K562 (cell line): ENCODE results near the gene NBEAL2. TPM values are rescaled to one million over a fixed set of nuclear protein-coding genes. Genes with fewer than 3 reads are reported as not detected.
A peak's percentile ranks its signal among the peaks of the same experiment; 100 is the strongest.

Experiments used
- ATAC-seq: fragments of 200-7000 bp; cut with Tn5 transposase; 3 replicates; pipeline ENCODE4 v1.9.1; 2020; ENCODE audit warnings: moderate library complexity
- BruUV-seq: library from RNA; stranded (reverse); fragments of 400-500 nt; replicated peaks from 2 replicates; lab custom pipeline; 2021; lab: Mats Ljungman, UMichigan
- CTCF ChIA-PET: fragments of 300-600 bp; formaldehyde crosslinking; extraction: SDS; loops from one replicate; lab custom pipeline; 2021; ENCODE audit warnings: low intra/inter-chr PET ratio; lab: Yijun Ruan, JAX
- POLR2A ChIA-PET: fragments of 300-600, 350-650 bp; sonication (Branson Sonifier 250); formaldehyde crosslinking; extraction: SDS; loops from one replicate; lab custom pipeline; 2021; ENCODE audit warnings: antibody characterized with exemption, inconsistent platforms; lab: Yijun Ruan, JAX
- DNase-seq, 4 experiments: peaks; one replicate each; pipeline versions ENCODE4 v3.0.0 to v3.0.0-alpha.2; 2011 to 2018; ENCODE audit warnings: low spot score in 3 of 4, mixed read lengths in 3 of 4; ENCODE audit errors: extremely low read depth in 1 of 4
- FAIRE-seq: peaks from 2 replicates; lab custom pipeline; 2011; peaks lifted over from hg19 to GRCh38; lab: Jason Lieb, UNC
- H2AFZ ChIP-seq: 2 replicates; pipeline ENCODE4 v1.6.0; 2011; ENCODE audit warnings: low read depth, low read length, control low read depth, inconsistent platforms
- H3K27ac ChIP-seq: fragments of 200-600 bp; 3 replicates; pipeline ENCODE4 v1.8.0; 2011; ENCODE audit warnings: low read depth, mild to moderate bottlenecking, control low read depth, inconsistent platforms, low read length, moderate library complexity, mixed read lengths; ENCODE audit errors: extremely low read depth
- H3K27me3 ChIP-seq, 2 experiments: fragments of 300-600 bp in 1 of 2; 2 replicates in 1 of 2; 3 replicates in 1 of 2; pipeline versions ENCODE4 v1.6.0 to v1.8.0; 2011; ENCODE audit warnings: inconsistent platforms in 2 of 2, low read length in 2 of 2, mild to moderate bottlenecking in 1 of 2, mixed read lengths in 1 of 2, moderate library complexity in 1 of 2; ENCODE audit not compliant: control insufficient read depth in 2 of 2, insufficient read depth in 2 of 2
- H3K36me3 ChIP-seq: fragments of 300-600 bp; 3 replicates; pipeline ENCODE4 v1.8.0; 2011; ENCODE audit warnings: mild to moderate bottlenecking, low read length, inconsistent platforms; ENCODE audit not compliant: control insufficient read depth, insufficient read depth
- H3K4me1 ChIP-seq, 2 experiments: fragments of 200-600 bp in 1 of 2; replicated peaks in 1 of 2; 2 replicates in 1 of 2; 3 replicates in 1 of 2; pipeline versions ENCODE4 v1.5.1 to v1.8.0; 2011; ENCODE audit warnings: inconsistent platforms in 2 of 2, low read length in 2 of 2, mild to moderate bottlenecking in 1 of 2, mixed read lengths in 1 of 2, moderate library complexity in 1 of 2; ENCODE audit not compliant: control insufficient read depth in 2 of 2, insufficient read depth in 2 of 2
- H3K4me2 ChIP-seq: 2 replicates; pipeline ENCODE4 v1.6.1; 2011; ENCODE audit warnings: low read length, control low read depth, inconsistent platforms, mixed read lengths; ENCODE audit not compliant: insufficient read depth
- H3K4me3 ChIP-seq: fragments of 200-600 bp; sonication (generic), shearing (Covaris generic); 2 replicates; pipeline ENCODE4 v1.5.1; 2016; ENCODE audit warnings: control low read depth, inconsistent platforms
- H3K79me2 ChIP-seq: fragments of 200-600 bp; 3 replicates; pipeline ENCODE4 v1.8.0; 2011; ENCODE audit warnings: low read length, inconsistent platforms; ENCODE audit not compliant: control insufficient read depth, insufficient read depth
- H3K9ac ChIP-seq, 2 experiments: 2 replicates each; pipeline versions ENCODE4 v1.6.0 to v1.6.1; 2011; ENCODE audit warnings: low read depth in 2 of 2, low read length in 2 of 2, control low read depth in 1 of 2, inconsistent platforms in 1 of 2, mild to moderate bottlenecking in 1 of 2, mixed read lengths in 1 of 2; ENCODE audit not compliant: insufficient read depth in 1 of 2
- H3K9me1 ChIP-seq: one replicate; pipeline ENCODE4 v1.6.0; 2011; ENCODE audit warnings: inconsistent platforms, mild to moderate bottlenecking, low read length, moderate library complexity; ENCODE audit not compliant: control insufficient read depth, insufficient read depth
- H3K9me3 ChIP-seq: replicated peaks from 2 replicates; pipeline ENCODE4 v1.5.1; 2011; ENCODE audit warnings: low read depth, low read length, inconsistent platforms; ENCODE audit not compliant: control insufficient read depth, insufficient read depth
- H4K20me1 ChIP-seq: replicated peaks from 2 replicates; pipeline ENCODE4 v1.6.1; 2011; ENCODE audit warnings: low read length, inconsistent platforms, mixed read lengths; ENCODE audit not compliant: control insufficient read depth, insufficient read depth
- POLR2G ChIP-seq: fragments of 200-400 bp; formaldehyde crosslinking; IDR thresholded peaks from 2 replicates; pipeline ENCODE4 v1.6.1; 2017; ENCODE audit warnings: low read depth, mild to moderate bottlenecking, antibody characterized with exemption, low read length, moderate library complexity
- RBFOX2 ChIP-seq: fragments of 200-400 bp; formaldehyde crosslinking; IDR thresholded peaks from 2 replicates; pipeline ENCODE4 v1.6.1; 2017; ENCODE audit warnings: low read depth, mild to moderate bottlenecking, low read length, moderate library complexity
- ZC3H4 ChIP-seq: sonication (generic); formaldehyde crosslinking; IDR thresholded peaks from 2 replicates; pipeline ENCODE4 v1.9.0; 2021; ENCODE audit warnings: missing genetic modification reagents, borderline replicate concordance
- WGBS: fragments of 100-300 bp; shearing (Covaris generic); methylation state at CpG from one replicate; pipeline ENCODE4 v1.1.6; 2016; ENCODE audit warnings: low coverage, mixed read lengths; ENCODE audit not compliant: insufficient coverage; ENCODE audit errors: missing lambda C conversion rate; 5-methylcytosine and 5-hydroxymethylcytosine counted together
- in situ Hi-C: fragments of 300-500 bp; cut with MboI; formaldehyde crosslinking; loops from 4 replicates; pipeline ENCODE4 v1.15.0; 2018; ENCODE audit warnings: inconsistent platforms, mixed read lengths
- intact Hi-C: fragments of 100-400 bp; cut with micrococcal nuclease; formaldehyde crosslinking; loops from 2 replicates; pipeline ENCODE4 v1.14.2; 2022
- polyA plus RNA-seq, 8 experiments: library from polyadenylated mRNA; depleted of rRNA in 4 of 8; stranded (reverse) in 5 of 8; unstranded in 3 of 8; fragments of >200 nt; fragmentation: Nextera tagmentation in 2 of 8; fragmentation: Illumina TruSeq in 1 of 8; extraction: Ambion mirVana in 2 of 8; extraction: Trizol in 1 of 8; gene quantifications; 2 replicates each; pipeline versions ENCODE4 v1.2.1 to v1.2.3, GENCODE V29; 2011 to 2014; ENCODE audit warnings: inconsistent platforms in 1 of 8, missing spikeins in 1 of 8
- total RNA-seq, 7 experiments: library from RNA; depleted of rRNA in 6 of 7; stranded (reverse); fragments of >200 nt in 6 of 7; fragmentation: Illumina TruSeq in 2 of 7; extraction: Trizol in 2 of 7; gene quantifications; 2 replicates each; pipeline versions ENCODE4 v1.2.1 to v1.2.3, GENCODE V29; 2011 to 2021; ENCODE audit warnings: low replicate concordance in 1 of 7

NBEAL2 gene
- total and polyA plus RNA-seq, 9 of the 15 experiments (the other 6 are each of a cell fraction or from before 2014, with no cell fraction given), result 0.06 to 114 (median 29.6) TPM

DNA sequence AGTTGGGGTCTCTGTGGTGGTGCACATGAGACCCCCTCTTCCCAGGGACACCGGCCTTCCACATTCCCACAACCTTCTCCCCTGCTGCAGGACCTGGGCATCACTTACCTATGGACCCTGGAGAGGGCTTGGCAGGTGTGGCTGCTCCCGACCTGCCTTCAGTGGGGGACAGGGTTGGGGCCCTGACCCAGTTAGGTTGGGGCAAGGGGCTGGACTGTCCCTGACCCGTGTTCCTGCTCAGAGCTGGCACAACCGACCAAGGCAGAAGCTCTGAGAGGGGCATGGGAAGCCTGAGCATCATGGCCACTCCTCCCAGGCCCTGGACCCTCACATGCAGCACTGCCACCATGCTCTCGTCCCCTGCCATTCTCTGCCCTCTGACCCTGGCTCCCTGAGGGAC lies 6.1 kb downstream of the NBEAL2 start:
- Histone ChIP-seq H3K9me3 (no peaks in the 10 kb centered on the region), H2AFZ (no peak overlapping the region), H4K20me1 (no peaks in the 10 kb centered on the region), H3K79me2 (peaks cover 62% of the 10 kb centered on the region), H3K27me3 (no peaks in the 10 kb centered on the region), H3K4me1 (peaks cover 41 to 72% of the 10 kb centered on the region in 2 experiments), H3K9me1 (peaks cover 5% of the 10 kb centered on the region), H3K4me3 (no peak overlapping the region), H3K9ac (peak overlapping the region in 1 of 2 experiments; percentile 95; a peak in 2 of 4 replicates), H3K27ac (peak overlapping the region; percentile 99; the same call in 1 of the 3 replicates)
- WGBS, result 83% methylated on average over 5 of the region's 5 CpGs
- ChIA-PET CTCF (no interaction called here), POLR2A (interaction anchor here (0.5 to 2.0 kb wide), 3 partner anchors 9 to 99 kb away, joined by 3 to 7 read pairs (median 3); no protein-coding TSS in a partner anchor)
- DNase-seq (no peak), FAIRE-seq (no peak)
- no TSS peak for BruUV-seq
- in situ Hi-C loops, result no loop called here
- intact Hi-C loops, result no loop called here
- TF ChIP-seq RBFOX2 (0 out of 2 replicates have a peak, but pooled peaks have one; percentile 33), ZC3H4 (CRISPR knock-in tag) (no peak), POLR2G (0 out of 2 replicates have a peak, but pooled peaks have one; percentile 8)
- TF ChIP-seq, all 486 proteins: peak for 2
- Histone ChIP-seq H3K36me3 (peaks cover 23% of the 10 kb centered on the region; the same call in 2 of the 3 replicates), H3K4me2 (no peak overlapping the region)
- ATAC-seq, result no peak
